Measurements from ENCODE around the gene KATNBL1.

DNA sequence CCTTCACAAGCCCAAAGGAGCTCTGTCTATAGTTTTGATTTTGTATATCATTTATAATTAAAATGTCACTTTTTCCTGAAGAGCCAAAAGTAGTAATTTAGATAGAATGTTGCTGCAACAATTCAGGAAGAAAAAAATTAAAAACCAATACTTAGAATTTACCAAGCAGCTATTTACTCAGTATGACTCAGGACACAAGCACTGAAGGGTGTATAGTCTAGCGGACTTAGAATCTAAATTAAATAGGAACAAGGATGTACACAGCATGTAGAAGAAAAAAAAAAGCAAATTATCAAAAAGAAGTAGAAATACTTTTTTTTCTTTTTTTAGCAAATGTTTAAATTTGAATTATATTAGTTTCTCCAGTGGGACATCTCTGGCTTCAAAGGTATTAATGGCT is 76.4 kb downstream of the KATNBL1 start:
- no peak for TF ChIP-seq POLR2A (IDR thresholded peaks at IDR 0.05)
- no peak for TF ChIP-seq CTCF (IDR thresholded peaks at IDR 0.05)

Measured in lower leg skin (tissue), 3 donors.